Sigmoid colon (tissue), 4 donors: ENCODE data around the gene FARSA.

Experiments used
- POLR2A ChIP-seq, 2 donors: fragments of 450-650 bp; IDR thresholded peaks; one replicate each; pipeline ENCODE4 v1.6.1; 2016; ENCODE audit warnings: antibody characterized with exemption in 2 of 2, mild to moderate bottlenecking in 2 of 2, moderate library complexity in 2 of 2
- POLR2AphosphoS5 ChIP-seq, 4 donors: sonication (generic); formaldehyde crosslinking; IDR thresholded peaks; one replicate each; pipeline ENCODE4 v1.6.1; 2017; ENCODE audit warnings: antibody characterized with exemption in 4 of 4
- TF ChIP-seq, protein P1 (sequence below), 4 experiments: fragments of 450-650 bp in 3 of 4; fragments of 200-600 bp in 1 of 4; IDR thresholded peaks; one replicate each; pipeline ENCODE4 v1.5.1; 2016 to 2019; ENCODE audit warnings: antibody characterized with exemption in 4 of 4, mild to moderate bottlenecking in 3 of 4, moderate library complexity in 2 of 4

DNA sequence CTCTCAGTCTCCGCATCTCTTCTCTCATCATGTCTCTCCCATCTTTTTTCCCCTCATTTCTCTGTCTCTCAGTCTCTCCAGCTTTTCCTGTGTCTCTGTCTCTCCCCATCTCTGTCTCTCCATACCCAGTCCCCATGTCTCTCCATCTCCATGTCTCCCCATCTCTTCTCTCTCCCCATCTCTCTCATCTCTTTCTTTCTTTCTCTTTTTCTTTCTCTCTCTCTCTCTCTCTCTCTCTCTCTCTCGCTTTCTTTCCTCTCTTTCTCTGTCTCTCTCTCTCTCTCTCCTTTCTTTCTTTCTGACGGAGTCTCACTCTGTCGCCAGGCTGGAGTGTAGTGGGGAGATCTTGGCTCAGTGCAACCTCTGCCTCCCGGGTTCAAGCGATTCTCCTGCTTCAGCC, 49.1 kb upstream of the FARSA start:
- TF ChIP-seq POLR2A (IDR thresholded peaks at IDR 0.05): no peak
- TF ChIP-seq, protein P1, sequence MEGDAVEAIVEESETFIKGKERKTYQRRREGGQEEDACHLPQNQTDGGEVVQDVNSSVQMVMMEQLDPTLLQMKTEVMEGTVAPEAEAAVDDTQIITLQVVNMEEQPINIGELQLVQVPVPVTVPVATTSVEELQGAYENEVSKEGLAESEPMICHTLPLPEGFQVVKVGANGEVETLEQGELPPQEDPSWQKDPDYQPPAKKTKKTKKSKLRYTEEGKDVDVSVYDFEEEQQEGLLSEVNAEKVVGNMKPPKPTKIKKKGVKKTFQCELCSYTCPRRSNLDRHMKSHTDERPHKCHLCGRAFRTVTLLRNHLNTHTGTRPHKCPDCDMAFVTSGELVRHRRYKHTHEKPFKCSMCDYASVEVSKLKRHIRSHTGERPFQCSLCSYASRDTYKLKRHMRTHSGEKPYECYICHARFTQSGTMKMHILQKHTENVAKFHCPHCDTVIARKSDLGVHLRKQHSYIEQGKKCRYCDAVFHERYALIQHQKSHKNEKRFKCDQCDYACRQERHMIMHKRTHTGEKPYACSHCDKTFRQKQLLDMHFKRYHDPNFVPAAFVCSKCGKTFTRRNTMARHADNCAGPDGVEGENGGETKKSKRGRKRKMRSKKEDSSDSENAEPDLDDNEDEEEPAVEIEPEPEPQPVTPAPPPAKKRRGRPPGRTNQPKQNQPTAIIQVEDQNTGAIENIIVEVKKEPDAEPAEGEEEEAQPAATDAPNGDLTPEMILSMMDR (IDR thresholded peaks at IDR 0.05): no peak
- TF ChIP-seq POLR2AphosphoS5 (IDR thresholded peaks at IDR 0.05): no peak
